PC-9 (cell line): ENCODE data around the gene VPS16.

Experiments used
- CTCF ChIP-seq: fragments of 200-600 bp; sonication (generic); conservative IDR thresholded peaks from 2 replicates; pipeline ENCODE4 v1.6.1; 2017; ENCODE audit warnings: mixed run types, antibody characterized with exemption, mild to moderate bottlenecking, moderate library complexity
- EZH2 ChIP-seq: fragments of 200-600 bp; sonication (generic); IDR thresholded peaks from 2 replicates; pipeline ENCODE4 v1.8.0; 2017; ENCODE audit warnings: antibody characterized with exemption, low read depth

- TF ChIP-seq EZH2 = no peak
- no peak for TF ChIP-seq CTCF
Observed at GRCh38 chr20:2800521-2801285, 39.8 kb upstream of the VPS16 start, which contains the start of gene CPXM1.
